ENCODE measurements around the gene PPP1R11. TPM values are rescaled to one million over a fixed set of nuclear protein-coding genes. Genes with fewer than 3 reads are reported as not detected.

PPP1R11 gene
- total RNA-seq, 1 donor from 2014 or later: 44.1 TPM

DNA sequence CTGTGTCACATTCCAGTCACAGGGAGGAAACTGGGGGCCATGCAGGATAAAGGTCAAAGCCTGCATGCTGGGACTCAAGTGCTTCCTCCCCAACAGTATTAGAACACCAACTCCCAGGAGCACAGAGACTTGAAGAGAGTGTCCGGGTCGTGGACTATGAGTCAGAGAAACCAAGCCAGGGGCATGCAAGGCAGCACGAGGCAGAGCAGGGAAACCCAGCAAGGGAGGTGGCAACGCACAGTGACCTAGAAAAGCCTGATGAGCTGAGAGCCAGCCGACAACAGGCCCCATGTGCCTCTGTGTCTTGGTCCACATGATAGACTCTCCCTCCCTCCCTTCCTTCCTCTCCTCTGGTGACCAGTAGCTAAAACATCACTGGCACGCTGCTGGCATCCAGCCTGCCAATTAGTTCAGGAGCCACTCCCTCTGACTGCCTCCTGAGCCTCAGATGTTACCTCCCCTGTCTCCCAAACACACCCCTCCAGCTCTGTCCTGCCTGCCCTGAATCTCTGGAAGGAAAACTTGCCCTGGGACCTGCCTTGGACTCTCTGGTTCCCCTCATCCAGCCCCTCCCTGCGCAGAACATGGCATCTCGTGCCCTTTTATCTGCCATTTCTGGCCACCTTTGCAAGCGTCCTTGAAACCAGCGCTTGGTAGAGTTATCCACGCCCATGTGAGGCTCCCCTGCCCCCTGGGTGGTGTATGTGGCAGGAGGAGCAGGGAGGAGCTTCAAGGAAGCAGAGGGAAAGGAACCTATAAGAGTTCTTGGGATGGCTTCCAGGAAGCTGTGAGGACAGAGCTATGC is 24.8 kb downstream of the PPP1R11 start:
- no peak for DNase-seq
- intact Hi-C loops (cut with micrococcal nuclease): no loop called here

DNA sequence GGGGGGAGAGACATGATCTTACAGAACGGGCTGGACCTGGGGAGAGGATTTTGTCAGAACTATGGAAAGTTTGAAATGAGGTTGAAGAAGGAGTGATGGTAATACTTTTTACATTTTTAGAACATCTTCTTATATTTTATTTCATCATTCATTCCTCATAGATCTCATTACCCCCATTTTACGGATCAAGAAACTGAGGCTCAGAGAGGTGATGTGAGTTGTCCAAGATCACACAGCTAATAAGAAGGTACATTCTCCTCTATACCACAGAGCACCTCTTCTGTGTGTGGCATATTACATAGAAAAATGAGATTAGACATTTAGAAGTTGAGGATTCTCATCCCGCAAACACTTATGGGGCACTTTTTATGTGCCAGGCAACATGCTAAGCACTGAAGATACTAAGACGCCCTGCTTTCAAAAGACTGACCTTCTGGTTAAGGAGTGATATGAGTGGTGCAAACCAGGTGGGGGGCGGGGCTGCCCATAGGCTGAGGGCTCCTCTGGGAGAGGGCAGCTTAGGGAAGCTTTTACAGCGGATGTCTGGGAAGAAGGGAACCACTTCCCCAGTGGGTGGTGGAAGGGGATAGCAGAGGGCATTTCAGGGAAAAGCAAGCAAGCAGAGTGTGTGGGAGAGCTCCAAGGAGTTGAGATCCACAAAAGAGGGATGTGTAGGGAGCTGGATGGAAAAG is 26.0 kb downstream of the PPP1R11 start:
- ATAC-seq: no peak
- no peak for DNase-seq
- intact Hi-C loops (cut with micrococcal nuclease): no loop called here

More for the DNA sequence above, 24.8 kb downstream of the PPP1R11 start:
- peak; percentile 48 for ATAC-seq

DNA sequence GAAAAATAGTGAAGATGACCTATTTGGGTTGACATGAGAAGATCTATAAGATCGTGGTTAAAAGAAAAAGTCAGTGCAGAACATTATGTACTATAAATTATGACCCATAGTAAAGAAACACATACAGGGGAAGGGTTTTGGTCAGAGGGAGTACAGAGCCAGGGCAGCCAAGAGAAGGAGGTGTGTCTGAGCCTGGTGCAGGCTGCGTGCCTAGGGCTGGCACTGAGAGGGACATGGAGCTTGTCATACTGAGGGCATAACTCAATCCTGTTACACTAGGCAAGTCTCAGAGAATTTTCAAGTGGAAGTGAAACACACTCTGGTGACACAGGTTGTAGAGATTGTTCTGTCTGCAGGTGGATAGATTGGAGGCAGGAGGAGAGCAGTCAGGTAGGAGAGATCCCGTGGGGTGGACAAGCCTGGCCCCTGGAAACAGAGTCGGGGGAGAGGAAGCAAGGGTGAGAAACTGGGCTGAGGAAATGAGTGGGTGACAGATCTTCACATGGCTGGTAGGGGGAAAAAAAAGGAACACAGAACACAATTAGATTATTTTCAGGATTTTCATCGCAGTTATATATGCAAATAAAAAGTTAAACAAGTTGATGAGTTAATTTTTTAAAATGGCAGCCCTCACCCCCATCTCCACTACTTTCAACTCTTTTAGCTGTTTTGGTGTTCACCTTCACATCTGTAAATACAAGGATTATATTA is 27.1 kb downstream of the PPP1R11 start:
- DNase-seq: no peak
- intact Hi-C loops (cut with micrococcal nuclease): no loop called here
- no peak for ATAC-seq

GRCh38 chr6:30096829-30097228 is 29.8 kb downstream of the PPP1R11 start:
- intact Hi-C loops (cut with micrococcal nuclease): no loop called here
- ATAC-seq (no peak), DNase-seq (no peak)

DNA sequence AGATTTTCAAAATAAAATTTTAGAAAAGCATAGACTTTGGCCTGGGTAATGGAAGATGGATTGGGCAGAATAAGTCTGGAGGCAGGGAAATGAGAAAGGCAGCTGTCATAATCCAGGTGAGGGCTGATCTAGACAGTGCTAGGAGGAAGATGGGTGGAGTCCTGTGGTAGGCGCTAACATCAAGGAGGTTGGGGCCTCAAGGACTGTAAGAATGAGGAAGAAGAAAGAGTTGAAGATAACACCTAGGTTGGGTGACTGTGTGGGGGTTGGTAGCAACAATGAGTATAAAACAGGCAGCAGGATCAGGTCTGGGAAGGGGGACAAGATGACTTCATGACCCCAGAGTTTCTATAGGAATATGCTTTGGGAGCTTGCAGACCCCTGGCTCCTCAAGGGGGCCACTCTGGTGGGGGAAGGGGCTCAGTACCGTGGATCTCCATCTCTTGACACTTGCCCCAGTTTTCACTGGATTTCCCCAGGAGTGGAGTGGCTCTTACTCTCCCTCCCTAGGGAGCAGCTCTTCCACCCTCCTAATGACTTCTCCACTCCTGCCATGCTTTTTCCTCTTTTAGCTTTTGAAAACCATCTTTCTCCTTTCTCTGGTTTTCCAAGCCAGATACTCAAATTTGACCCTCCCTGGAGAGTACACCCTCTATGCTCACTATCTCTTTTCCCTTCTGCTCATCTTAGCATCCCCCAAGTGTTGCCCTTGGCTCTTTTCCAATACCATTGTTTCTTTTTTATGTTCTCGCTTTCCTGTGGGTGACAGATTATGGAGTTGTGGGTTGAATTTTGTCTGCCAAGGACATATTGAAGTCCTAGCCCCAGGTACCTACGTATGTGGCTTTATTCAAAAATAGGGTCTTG is 31.1 kb downstream of the PPP1R11 start:
- intact Hi-C loops (cut with micrococcal nuclease): no loop called here
- DNase-seq (no peak), ATAC-seq (no peak)

- intact Hi-C loops (cut with micrococcal nuclease): no loop called here
- ATAC-seq: no peak
Observed at GRCh38 chr6:30100154-30100553, 33.2 kb downstream of the PPP1R11 start.

GRCh38 chr6:30100585-30101443 is 33.8 kb downstream of the PPP1R11 start:
- peak; percentile 47 for ATAC-seq
- intact Hi-C loops (cut with micrococcal nuclease): no loop called here
- DNase-seq: peak; percentile 40

More at GRCh38 chr6:30100154-30100553, 33.2 kb downstream of the PPP1R11 start:
- DNase-seq: no peak

GRCh38 chr6:30101444-30102413 is 34.7 kb downstream of the PPP1R11 start:
- intact Hi-C loops (cut with micrococcal nuclease): no loop called here
- ATAC-seq (peak; percentile 98), DNase-seq (peak; percentile 96)

GRCh38 chr6:30102414-30102969 is 35.5 kb downstream of the PPP1R11 start:
- intact Hi-C loops (cut with micrococcal nuclease): no loop called here
- ATAC-seq (peak; percentile 12), DNase-seq (no peak)

DNA sequence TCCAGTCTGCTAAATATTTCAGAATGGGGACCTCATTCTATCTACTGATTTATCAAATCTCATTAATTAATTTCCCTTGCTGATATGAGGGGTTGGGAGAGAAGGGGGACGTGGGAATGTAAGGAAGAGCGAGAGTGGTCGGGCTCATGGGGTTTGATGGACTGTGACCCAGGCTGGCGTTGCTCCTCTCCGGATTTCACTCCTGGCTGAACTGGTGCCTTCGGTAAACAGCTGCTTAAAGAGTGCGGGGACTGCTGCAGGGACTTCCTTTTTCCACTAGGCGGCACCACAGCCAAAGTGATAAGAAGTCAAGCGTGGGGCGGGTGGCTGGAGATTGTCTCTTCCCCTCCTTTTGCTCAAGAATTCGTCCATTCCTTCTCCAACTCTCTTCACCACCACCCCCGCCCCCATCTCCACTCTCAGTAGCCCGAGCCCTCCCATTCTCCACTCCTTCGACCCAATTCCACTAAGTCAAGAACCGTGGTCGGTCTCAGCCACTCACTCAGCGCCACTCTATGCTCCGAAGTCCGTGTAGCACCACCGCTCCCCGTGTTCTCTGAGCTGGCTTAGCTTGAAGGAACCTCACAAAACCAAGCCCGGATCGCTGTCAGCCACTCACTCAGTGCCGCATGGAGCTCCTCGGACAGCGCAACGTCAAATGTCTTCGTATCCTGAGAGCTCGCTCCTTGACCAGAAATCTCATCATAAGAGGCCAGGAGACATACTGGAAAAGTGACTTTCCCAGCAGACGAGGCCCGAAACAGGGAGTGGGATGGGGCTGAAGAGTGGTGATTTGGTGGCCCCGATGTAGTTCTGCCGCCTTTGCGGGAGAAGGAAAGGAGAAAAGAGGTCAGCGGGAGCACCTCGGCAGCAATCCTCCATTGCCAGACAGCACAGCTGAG is 36.2 kb downstream of the PPP1R11 start:
- DNase-seq (peak; percentile 85), ATAC-seq (peak; percentile 85)
- intact Hi-C loops (cut with micrococcal nuclease): no loop called here

DNA sequence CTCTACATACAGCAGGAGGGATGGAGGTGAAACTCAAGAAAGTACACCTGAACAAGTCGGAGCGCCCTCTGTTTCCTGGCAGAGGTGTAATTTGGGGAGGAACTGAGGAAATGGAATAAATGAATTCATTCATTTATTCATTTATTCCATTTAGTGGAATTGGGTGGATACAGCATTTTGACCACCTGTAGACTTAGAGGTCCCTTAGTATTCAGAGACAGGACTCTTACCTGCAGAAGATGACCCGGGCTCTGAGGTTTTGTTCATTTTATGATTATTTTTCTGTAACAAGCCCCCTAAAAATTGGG is 36.8 kb downstream of the PPP1R11 start:
- intact Hi-C loops (cut with micrococcal nuclease): no loop called here
- ATAC-seq (no peak), DNase-seq (no peak)

DNA sequence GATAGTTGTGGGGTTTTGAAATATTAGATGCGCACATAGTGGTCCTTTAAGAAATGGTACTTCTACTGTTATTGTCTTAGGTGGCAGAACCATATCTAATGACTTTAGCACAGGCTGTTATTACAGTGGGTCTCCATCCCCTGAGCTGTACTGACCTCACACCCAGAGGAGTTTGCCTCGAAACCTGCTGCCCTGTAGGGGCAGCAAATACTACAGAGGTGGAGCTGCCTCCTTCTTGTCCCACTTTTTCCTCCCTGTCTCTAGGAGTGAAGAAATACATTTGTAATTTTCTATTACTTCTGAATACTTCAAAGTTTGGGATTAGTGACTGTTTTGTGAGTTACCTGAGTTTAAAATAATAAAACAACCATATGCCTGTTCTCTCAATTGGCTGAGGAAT is 37.7 kb downstream of the PPP1R11 start:
- DNase-seq: no peak
- no peak for ATAC-seq
- intact Hi-C loops (cut with micrococcal nuclease): no loop called here

DNA sequence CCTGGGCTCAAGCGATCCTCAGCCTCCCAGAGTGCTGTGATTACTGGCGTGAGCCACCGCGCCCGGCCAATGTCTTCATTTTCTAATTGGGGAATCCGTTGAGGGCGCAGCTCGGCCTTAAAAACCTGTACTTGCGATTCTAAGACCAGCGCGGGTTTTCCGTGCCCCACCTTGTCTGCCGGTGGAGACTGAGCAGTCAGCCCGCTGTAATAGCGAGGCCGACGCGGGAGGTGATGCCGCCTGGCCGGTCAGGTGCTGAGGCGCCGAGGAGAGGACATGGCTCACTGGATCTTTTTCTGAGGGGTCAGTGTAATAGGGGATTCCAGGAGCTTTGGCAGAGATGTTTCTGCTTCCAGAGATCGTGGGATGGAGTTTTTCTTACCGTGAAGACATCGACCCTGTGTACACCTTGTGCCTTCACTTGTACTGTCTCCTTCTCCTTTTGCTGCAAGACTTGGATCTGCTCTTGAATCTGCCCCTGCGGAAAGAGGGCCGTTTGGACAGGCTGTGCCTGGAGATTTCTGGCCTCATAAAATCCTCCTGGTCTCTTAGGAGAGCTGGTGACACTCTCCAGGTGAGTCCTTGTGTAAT is 44.4 kb downstream of the PPP1R11 start:
- DNase-seq: no peak
- no peak for ATAC-seq
- intact Hi-C loops (cut with micrococcal nuclease): no loop called here

- ATAC-seq (no peak), DNase-seq (no peak)
- intact Hi-C loops (cut with micrococcal nuclease): no loop called here
Observed at GRCh38 chr6:30112402-30112994, 45.5 kb downstream of the PPP1R11 start.
